Epithelial cell of prostate (primary cell): ENCODE data around the gene SEMA4D.
"Not testable (repeated sequence)": the region's sequence is repeated elsewhere in the genome, so short reads cannot be mapped to it uniquely, and the experiment has no call there.

ENCODE experiments used
- DNase-seq: peaks from one replicate; pipeline ENCODE4 v3.0.0-alpha.2; 2011; ENCODE audit warnings: low read depth, low spot score
- H3K27ac ChIP-seq: fragments of 450-650 bp; 2 replicates; pipeline ENCODE4 v1.5.1; 2017; ENCODE audit warnings: mild to moderate bottlenecking

SEMA4D gene

DNA sequence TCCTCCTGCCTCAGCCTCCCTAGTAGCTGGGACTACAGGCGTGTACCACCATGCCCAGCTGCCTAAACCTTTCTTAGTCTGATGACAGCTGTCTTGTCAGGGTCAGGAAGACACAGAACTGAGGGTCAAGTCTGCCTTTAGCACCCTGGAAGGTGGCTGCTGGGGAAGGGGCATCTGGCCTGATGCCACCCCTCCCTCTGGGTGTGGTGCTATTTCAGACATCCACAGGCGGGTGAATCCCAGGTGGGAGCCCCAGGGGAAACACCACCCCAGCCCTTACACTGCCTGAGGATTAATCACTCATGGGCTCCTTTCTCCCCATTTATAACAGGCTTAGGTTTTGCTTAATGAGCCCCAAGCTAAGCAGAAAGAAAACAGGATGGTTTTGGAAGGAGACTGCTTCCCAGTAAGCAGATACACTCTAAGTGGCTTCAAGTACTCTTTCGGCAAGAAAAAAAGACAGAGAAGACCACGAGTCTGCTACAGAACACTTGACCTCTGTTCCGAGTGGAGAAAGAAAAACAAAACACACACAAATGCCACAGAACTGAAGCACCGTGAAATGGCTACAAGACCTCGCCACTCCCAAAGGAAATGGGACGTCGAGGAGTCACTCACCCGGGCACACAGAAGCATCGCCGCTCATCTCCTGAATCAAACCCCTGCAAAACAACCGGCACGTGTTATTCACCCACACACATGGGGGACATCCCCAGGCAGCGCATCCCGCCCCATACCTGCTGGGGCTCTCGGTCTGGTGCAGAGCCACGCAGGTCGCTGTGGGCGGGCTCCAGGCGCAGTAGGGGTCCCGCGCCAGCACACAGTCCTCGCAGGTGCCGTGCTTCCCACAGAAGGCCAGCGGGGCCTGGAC, 117.2 kb downstream of the SEMA4D start:
- DNase-seq, result no peak
- H3K27ac ChIP-seq, result no peak overlapping the region

DNA sequence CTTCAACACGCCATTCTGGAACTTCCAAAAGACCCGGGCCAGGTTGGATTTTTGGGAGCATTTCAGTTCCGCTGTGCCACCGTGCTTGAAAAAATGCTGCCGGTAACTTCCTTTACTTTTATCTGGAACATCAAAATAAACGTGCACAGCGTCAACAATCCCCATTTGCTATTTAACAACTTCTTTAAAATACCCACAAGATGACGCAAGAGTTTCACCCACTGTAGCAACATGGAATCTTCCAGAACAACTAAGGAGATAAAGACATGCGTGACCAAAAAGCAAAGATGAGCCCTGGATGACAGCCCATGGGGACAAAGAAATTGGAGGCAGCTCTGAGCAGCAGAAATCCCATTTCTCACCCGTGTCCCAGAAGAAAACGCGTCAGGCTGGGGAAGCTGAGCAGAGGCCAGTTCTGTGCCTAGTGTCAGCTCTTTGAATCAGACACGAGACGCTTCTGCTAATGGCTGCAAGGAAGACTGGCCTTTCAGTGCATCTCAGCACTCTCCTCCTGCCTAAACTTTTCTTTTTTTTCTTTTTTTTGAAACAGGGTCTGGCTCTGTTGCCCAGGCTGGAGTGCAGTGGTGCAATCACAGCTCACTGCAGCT, 118.3 kb downstream of the SEMA4D start:
- DNase-seq, result no peak
- no peak overlapping the region for H3K27ac ChIP-seq

DNA sequence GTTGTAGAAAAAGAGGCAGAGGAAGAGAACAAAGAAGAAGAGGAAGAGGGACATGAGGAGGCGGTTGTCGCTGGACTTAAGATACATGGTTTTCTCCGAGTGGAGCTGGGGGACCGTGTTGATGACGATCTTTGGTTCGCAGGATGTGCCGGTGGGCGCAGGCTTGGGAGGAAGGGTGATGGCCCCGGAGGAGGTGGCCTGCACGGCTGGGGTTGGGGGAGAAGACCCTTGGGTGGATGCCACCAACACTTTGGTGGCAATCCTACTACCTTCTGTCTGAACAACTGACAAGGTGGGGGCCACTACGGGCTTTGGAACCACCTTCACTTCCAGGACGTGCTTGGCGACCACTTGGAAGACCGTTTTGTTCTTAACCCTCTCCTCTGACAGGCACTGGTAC, 118.9 kb downstream of the SEMA4D start:
- DNase-seq, result no peak
- no peak overlapping the region for H3K27ac ChIP-seq

DNA sequence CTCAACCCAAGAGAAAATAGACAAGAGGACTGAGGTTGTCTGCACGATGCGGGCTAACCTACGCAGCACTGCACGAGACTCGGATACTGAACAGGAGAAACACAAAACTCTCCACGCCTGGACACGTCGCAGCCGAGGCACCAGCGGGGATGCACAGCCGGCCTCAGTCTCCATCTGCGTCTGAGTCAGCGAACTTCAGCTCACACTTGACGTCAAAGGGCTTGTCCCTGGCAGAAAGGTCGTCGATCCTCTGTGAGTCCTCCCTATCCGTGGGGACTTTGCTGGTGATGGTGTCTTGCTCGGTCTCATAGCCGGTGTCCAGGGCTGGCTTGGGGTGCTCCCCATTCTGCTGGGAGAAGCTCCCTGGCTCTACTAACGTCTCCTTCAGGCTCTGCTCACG, 119.4 kb downstream of the SEMA4D start:
- no peak for DNase-seq
- no peak overlapping the region for H3K27ac ChIP-seq

DNA sequence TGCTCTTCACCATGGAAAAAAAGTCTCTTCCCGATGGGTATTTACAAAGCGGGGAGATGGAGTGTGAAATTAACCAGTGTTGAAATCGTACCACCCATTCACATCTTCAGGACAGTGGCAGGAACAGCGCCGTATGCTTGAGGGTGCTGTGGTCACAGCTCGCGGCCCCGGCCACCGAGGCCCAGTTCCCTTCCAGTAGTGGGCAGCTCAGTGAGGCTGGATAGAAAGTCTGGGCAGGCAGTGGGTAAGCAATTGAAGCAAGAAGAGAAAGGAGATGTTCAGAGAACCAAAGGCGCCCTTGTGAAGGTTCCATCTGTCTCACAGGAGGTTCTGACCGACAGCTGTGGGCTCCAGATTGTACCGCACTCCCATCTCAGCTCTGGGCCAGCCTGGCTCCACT, 120.5 kb downstream of the SEMA4D start:
- no peak overlapping the region for H3K27ac ChIP-seq
- DNase-seq, result no peak

DNA sequence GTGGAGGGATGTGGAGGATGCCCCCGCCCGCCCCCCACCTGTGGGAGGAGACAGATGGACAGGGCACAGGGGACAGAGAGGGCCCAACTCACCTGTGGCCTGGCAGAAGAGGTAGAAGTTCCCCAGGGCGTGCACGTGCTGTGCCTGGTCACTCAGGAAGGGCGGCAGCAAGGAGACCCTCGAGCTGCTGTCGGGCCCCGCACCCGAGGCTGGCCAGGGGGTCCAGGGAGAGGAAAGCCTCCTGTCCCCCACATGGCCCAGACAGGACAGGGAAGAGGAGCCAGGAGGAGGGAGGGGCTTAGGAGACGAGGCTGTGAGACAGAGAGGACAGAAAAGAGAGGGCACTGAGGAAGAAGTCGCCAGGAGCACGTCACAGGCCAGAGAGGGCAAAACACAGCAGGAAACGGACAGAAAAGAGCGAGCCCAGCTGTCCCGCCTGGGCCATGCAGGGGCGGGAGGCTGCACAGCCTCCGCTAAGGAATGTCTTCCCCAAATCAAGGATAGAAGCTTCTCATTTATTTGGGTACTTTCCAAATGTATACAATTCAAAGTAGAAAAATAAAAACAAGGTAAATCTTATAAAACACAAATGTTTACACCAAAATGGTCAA, 121.1 kb downstream of the SEMA4D start:
- DNase-seq, result no peak
- H3K27ac ChIP-seq, result no peak overlapping the region

DNA sequence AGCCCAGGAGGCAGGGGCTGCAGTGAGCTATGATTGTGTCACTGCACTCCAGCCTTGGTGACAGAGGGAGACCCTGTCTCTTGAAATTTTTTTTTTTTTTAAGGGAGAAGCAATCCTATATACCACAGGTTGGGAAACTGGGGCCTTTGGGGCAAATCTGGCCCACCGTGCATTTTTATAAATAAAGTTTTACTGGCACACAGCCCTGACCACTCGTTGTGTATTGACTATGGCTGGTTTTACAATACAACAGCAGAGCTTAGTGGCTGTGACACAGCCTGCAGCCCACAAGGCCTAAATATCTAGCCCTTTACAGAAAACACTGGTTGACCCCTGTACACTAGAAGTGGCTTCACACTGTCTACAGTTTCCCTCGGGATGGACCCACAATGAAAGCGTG, 121.6 kb downstream of the SEMA4D start:
- no peak overlapping the region for H3K27ac ChIP-seq
- DNase-seq, result no peak

DNA sequence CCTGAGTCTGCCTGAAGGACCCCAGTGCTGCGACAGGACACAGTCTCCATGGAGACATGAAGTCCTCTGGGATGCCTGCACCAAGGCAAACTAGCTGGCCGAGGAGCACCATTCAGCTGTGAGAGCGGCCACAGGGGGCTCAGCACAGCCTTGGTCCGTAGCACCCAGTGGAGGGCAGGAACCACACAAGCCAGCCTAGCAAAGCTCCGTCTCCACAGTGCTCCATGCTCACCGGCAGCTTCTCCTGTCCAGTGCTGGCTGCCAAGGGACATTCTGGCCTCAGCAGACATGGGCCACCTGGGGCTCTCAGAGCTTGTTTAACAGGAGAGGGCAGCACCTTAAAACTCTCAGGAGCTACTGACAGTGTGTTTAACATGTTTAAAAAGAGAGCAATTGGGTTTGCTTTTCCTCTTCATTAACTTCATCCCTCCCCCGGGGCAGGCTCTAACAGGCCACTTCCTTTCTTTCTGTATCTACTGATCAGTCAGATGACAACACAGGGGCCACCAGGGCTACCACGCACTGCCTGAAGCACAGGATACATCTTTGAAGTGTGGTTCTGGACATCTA, 122.6 kb downstream of the SEMA4D start:
- DNase-seq, result no peak
- no peak overlapping the region for H3K27ac ChIP-seq

DNA sequence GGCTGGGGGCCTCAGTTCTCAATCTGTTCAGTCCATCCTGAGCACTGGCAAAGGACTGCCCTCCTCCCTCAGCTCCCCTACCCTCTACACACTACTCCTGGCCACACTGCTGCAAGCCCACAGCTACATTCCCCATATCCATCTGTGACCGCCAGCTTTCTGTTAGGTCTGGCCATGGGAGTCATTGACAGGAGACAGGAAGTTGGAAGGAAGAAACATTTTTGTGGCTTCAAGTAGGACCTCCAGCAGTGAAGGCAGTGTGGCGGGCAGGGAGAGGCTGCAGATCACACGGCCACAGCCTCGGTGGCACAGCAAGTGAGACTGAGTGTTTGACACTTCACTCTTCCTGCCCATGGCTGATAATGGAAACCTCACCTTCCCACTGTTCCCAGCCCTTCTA, 123.7 kb downstream of the SEMA4D start:
- no peak for DNase-seq
- H3K27ac ChIP-seq, result no peak overlapping the region

DNA sequence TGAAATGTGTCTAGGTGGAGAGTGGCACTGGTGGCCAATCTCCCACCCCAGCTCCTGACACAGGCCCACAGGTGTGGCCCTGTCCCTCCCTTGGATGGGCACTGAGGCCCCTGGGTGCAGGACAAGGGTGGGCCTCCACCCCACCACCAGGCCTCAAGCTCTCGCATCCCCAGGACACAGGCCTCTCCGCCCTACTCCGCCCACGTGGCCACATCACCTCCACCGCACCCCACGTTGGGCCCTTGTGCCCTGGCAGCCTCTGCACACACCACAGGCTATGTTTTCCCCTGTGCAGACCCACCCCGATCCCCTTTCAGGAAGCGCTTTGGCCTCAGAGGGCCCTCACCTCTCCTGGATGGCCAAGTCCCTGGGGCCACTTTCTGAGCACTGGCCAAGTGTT, 124.9 kb downstream of the SEMA4D start:
- no peak overlapping the region for H3K27ac ChIP-seq
- DNase-seq, result no peak

DNA sequence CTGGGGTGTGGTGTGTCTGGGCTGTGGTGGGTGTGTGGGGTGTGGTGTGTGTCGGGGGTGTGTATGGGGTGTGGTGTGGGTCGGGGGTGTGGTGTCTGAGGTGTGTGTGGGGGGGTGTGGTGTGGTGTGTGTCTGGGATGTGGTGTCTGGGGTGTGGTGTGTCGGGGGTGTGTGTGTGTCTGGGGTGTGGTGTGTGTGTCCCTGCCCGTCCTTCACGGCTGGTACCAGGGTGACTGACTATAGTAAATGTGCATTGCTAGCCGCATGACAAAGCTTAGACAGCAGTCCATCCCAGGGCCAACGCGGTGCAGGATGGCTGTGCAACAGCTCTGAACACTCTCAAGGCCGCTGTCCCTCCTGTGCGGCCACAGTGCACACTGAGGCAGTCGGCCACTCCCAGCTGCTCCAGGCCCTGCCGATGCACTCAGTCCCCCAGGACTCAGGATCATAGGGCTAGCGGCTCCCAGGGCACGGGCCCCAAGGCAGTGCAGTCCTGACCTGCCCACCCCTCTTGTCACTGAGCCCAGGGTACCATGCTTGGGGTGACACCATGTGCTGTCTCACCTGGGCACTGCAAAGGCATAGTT, 125.6 kb downstream of the SEMA4D start:
- no peak overlapping the region for H3K27ac ChIP-seq
- no peak for DNase-seq

DNA sequence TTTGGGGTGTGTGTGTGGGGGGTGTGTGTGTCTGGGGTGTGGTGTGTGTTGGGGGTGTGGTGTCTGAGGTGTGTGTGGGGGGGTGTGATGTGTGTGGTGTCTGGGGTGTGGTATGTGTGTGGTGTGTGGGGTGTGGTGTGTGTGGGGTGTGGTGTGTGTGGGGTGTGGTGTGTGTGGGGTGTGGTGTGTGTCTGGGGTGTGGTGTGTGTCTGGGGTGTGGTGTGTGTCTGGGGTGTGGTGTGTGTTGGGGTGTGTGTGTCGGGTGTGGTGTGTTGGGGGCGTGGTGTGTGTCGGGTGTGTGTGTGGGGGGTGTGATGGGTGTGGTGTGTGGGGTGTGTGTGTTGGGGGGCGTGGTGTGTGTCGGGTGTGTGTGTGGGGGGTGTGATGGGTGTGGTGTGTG, 126.1 kb downstream of the SEMA4D start:
- not testable (repeated sequence) for DNase-seq

DNA sequence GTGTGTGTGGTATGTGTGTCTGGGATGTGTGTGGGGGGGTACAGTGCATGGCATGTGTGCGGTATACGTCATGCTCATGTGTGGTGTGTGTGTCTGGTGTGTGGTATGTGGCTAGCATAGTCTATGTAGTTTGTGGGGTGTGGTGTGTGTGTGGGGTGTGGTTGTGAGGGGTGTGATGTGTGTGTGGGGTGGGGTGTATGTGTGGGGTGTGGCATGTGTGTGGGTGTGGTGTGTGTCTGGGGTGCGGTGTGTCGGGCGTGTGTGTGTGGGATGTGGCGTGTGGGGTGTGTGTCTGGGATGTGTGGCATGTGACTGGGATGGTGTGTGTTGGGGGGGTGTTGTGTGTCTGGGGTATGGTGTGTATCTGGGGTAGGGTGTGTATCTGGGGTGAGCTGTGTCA, 127.3 kb downstream of the SEMA4D start:
- H3K27ac ChIP-seq, result no peak overlapping the region
- DNase-seq, result no peak

More for the DNA sequence above, 126.1 kb downstream of the SEMA4D start:
- H3K27ac ChIP-seq, result not testable (repeated sequence)

DNA sequence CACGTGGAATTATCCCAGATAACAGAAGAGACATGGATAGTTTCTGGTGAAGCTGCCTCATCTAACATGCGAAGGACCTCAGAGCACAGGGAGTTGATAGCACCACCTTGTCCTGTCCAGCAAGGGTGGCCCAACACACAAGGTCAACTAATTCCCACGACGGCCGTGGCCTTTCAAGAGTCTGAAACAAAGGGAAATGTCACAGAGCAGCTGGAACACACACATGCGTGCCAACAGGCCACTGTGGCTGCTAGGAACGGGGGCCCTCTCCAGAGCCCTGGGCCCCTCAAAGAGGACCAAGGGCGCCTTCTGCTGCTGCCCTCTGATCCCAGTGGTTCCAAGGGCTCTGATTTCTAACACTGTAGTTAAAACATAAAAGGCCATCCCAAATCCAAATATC, 128.9 kb downstream of the SEMA4D start:
- DNase-seq, result no peak
- H3K27ac ChIP-seq, result no peak overlapping the region

DNA sequence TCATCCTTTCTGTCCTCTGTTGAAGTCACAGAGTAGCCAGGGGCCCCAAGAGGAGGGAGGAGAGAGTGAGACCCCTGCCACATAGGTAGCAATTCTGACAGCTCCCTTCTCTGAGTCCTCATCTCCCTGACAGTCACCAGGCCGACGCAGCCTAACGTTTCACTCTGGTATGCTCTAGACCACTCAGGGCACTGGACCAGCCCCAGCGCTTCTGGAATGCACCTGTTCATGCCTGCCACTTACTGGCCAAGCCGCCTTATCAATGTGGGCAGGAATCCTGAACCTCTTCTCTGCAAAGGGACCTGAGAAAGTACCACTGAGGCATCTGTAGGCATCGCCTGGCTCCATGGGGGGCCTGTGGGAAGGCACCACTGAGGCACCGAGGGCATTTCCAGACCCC, 129.4 kb downstream of the SEMA4D start:
- DNase-seq, result no peak
- no peak overlapping the region for H3K27ac ChIP-seq

DNA sequence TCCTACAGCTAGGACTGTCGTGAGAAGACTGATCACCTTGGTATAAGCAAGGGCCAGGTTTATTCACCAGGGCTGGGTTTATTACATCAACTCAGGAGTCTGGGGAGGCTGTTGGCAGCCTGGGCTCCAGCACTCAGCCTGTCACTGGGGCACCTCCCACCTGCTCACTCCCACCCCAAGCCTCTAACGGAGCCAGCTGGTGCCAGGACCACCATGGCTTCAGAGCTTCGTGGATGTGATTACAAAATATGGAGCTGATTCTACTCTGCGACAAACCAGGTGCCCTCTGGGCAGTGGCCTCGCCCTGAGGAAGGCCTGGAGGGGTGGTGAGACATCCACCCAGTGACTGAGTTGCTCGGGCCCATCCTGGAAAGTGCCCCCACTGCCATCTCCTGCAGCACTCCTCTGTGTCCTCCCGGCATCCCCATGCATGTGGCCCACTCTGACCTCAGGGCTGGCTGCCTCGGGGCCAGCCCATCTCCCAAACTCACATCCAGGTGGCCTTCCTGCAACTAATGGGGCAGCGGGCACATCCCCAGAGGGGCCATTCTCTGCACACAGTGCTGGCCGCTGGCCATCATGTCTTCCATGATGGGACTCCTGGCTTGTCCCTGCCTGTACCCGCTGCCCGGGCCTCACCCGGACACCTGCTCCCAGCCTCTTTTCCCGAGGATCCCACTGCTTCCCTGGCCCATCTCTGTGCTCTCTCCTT, 130.0 kb downstream of the SEMA4D start:
- H3K27ac ChIP-seq, result no peak overlapping the region
- no peak for DNase-seq

DNA sequence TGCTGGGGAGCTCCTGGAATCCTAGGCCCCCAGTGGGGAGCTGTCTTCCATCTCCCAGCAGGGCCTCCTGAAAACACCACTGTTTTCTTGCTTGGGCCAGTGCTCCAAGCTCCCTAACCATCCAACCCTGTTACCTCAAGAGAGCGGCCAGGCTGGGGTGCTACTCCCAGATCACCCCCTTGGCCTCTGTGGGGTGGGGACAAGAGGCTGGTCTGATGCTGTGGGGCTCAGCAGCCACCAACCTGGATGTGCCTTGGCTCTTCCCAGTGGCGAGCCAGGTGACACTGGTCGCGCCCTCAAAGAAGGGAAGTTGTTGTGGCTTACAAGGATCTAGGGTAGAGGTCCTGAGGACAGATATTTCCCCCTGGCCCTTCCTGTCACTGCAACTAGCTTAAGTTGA, 130.6 kb downstream of the SEMA4D start:
- no peak for DNase-seq

DNA sequence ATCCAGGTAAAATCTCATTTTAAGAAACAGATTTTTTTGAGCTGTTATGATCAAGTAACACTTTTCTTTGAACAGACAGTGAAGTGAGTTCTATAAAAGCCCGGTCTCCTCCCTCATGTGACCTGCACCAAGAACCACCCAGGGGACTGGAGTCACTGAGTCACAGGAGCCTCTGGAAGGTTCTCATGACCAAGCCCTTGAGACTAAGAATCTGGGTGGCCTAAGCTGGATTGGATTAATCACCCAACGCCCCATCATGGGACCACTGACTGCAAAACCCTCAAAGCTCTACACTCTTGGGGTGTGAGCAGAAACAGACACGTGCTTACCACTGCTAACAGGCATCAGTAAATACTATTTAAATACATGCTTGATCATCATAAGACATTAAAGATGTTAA, 131.2 kb downstream of the SEMA4D start:
- DNase-seq, result no peak
- no peak overlapping the region for H3K27ac ChIP-seq

More for the DNA sequence above, 130.6 kb downstream of the SEMA4D start:
- H3K27ac ChIP-seq, result no peak overlapping the region

DNA sequence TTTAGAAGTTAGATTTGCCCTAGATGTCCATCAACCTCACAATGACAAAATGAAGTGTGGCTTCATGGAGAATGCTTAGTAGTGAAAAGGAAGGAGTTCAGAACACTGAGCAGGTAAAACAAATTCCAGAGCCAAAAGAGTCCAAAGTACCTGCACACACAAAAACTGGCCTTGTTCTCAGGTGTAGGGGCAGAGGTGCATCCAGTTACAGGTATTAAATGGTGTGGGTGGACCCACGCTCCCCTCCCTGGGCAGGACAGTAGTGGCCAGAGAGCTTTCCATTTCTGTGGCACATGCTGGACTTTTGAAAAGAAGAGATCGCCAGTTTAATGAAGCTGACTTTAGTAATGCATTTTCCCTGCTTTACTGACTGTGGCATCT, 132.4 kb downstream of the SEMA4D start:
- DNase-seq, result no peak
- H3K27ac ChIP-seq, result no peak overlapping the region
